CD4-positive, CD25-positive, alpha-beta regulatory T cell (primary cell): ENCODE measurements around the gene NPHS2. TPM values are rescaled to one million over a fixed set of nuclear protein-coding genes. Genes with fewer than 3 reads are reported as not detected.

Source experiments
- ATAC-seq, 2 donors: fragments of 150-1000 bp; cut with Tn5 transposase; one replicate each; pipeline ENCODE4 v1.10.0; 2021; ENCODE audit warnings: low read depth in 2 of 2, moderate number of reproducible peaks in 2 of 2, moderate library complexity in 1 of 2
- DNase-seq, 3 donors: peaks; one replicate each; pipeline versions ENCODE4 v3.0.0 to v3.0.0-alpha.2; 2012 to 2022; ENCODE audit warnings: mixed read lengths in 1 of 3
- H3K27ac ChIP-seq: one replicate; pipeline ENCODE4 v1.7.0; 2013; ENCODE audit warnings: mild to moderate bottlenecking, low read length; ENCODE audit not compliant: insufficient read depth, poor library complexity, severe bottlenecking
- H3K27me3 ChIP-seq: one replicate; pipeline ENCODE4 v1.7.0; 2013; ENCODE audit warnings: low read length; ENCODE audit not compliant: control insufficient read depth, insufficient read depth
- H3K36me3 ChIP-seq: one replicate; pipeline ENCODE4 v1.7.0; 2013; ENCODE audit warnings: mild to moderate bottlenecking, low read length, moderate library complexity; ENCODE audit not compliant: control insufficient read depth, insufficient read depth
- H3K4me1 ChIP-seq: 2 replicates; pipeline ENCODE4 v1.7.0; 2013; ENCODE audit warnings: mild to moderate bottlenecking, low read length; ENCODE audit not compliant: insufficient read depth, control insufficient read depth, poor library complexity, severe bottlenecking
- H3K4me3 ChIP-seq: one replicate; pipeline ENCODE4 v1.7.0; 2013; ENCODE audit warnings: low read depth, mild to moderate bottlenecking, low read length, moderate library complexity
- H3K9me3 ChIP-seq, 2 experiments: 1 replicate in 1 of 2; 2 replicates in 1 of 2; pipeline ENCODE4 v1.7.0; 2013; ENCODE audit warnings: low read length in 2 of 2, mild to moderate bottlenecking in 1 of 2, moderate library complexity in 1 of 2; ENCODE audit not compliant: control insufficient read depth in 2 of 2
- H3K27ac Mint-ChIP-seq, 3 donors: one replicate each; pipeline ENCODE4 v1.8.0; 2020 to 2022; ENCODE audit warnings: mild to moderate bottlenecking in 3 of 3, mixed read lengths in 3 of 3, moderate library complexity in 2 of 3
- H3K27me3 Mint-ChIP-seq: one replicate; pipeline ENCODE4 v1.8.0; 2022; ENCODE audit warnings: mild to moderate bottlenecking, mixed read lengths
- H3K36me3 Mint-ChIP-seq: one replicate; pipeline ENCODE4 v1.8.0; 2020; ENCODE audit warnings: mixed read lengths
- H3K4me1 Mint-ChIP-seq, 4 donors: one replicate each; pipeline ENCODE4 v1.8.0; 2020 to 2022; ENCODE audit warnings: mixed read lengths in 4 of 4, mild to moderate bottlenecking in 1 of 4
- H3K4me3 Mint-ChIP-seq, 4 donors: one replicate each; pipeline ENCODE4 v1.8.0; 2020 to 2022; ENCODE audit warnings: mild to moderate bottlenecking in 4 of 4, mixed read lengths in 4 of 4, moderate library complexity in 3 of 4
- H3K9me3 Mint-ChIP-seq, 7 donors: one replicate each; pipeline ENCODE4 v1.8.0; 2020 to 2022; ENCODE audit warnings: mixed read lengths in 7 of 7, mild to moderate bottlenecking in 3 of 7, moderate library complexity in 2 of 7
- polyA plus RNA-seq, 4 donors: library from polyadenylated mRNA; unstranded; fragments of 300-500 nt; fragmentation: Illumina TruSeq; gene quantifications; one replicate each; pipeline ENCODE4 v1.2.3, GENCODE V29; 2021
- total RNA-seq: library from RNA; stranded (reverse); gene quantifications from one replicate; pipeline ENCODE4 v1.2.3, GENCODE V29; 2022

The NPHS2 gene
- total and polyA plus RNA-seq, 5 donors from 2014 or later, result not detected

DNA sequence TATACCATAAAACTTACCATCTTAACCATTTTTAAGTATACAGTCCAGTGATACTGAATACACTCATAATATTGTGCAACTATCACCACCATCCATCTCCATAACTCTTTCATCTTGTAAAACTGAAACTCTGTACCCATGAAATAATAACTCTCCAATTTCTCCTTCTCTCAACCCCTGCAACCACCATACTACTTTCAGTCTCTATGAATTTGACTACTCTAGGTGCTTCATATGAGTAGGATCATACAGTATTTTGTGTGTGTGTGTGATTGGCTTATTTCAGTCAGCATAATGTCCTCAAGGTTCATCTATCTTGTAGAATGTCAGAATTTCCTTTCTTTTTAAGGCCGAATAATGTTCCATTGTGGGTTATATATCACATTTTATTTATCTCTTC lies 17.7 kb downstream of the NPHS2 start:
- Histone ChIP-seq H3K27me3 (peaks cover 3% of the 10 kb centered on the region), H3K4me3 (no peak overlapping the region), H3K9me3 (no peaks in the 10 kb centered on the region), H3K4me1 (no peaks in the 10 kb centered on the region), H3K36me3 (no peaks in the 10 kb centered on the region), H3K27ac (no peak overlapping the region)
- Mint-ChIP-seq H3K4me3 (no peak overlapping the region), H3K27me3 (no peaks in the 10 kb centered on the region), H3K4me1 (no peaks in the 10 kb centered on the region), H3K9me3 (peaks cover 0 to 3% (median 0%) of the 10 kb centered on the region in 7 donors), H3K27ac (no peak overlapping the region), H3K36me3 (no peaks in the 10 kb centered on the region)
- ATAC-seq (no peak), DNase-seq (no peak)

DNA sequence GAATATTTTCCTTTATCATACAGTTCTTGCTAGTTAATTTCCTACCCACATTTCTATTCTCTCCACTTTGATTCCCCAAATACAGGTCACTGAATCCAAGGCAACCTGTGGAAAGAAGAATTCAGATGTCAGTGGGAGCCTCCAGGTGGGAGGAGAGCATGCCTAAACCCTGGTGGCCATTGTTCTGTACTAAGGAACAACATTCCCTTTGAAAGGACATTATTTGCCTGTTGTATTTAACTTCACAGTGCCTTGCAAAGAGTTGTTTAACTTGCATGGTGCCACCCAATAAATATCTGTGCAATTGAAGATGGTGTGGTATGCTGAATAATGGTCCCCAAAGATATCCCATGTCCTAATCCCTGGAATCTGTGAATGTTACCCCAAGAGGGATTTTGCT lies 21.3 kb downstream of the NPHS2 start:
- ATAC-seq (no peak), DNase-seq (no peak)
- Mint-ChIP-seq H3K4me1 (no peaks in the 10 kb centered on the region), H3K27ac (no peak overlapping the region), H3K27me3 (no peaks in the 10 kb centered on the region), H3K4me3 (no peak overlapping the region), H3K36me3 (no peaks in the 10 kb centered on the region), H3K9me3 (peaks cover 0 to 3% (median 0%) of the 10 kb centered on the region in 7 donors)
- no peaks in the 10 kb centered on the region for H3K9me3 ChIP-seq
- no peaks in the 10 kb centered on the region for H3K36me3 ChIP-seq
- H3K4me3 ChIP-seq, result no peak overlapping the region
- no peaks in the 10 kb centered on the region for H3K27me3 ChIP-seq
- no peaks in the 10 kb centered on the region for H3K4me1 ChIP-seq
- H3K27ac ChIP-seq, result no peak overlapping the region

DNA sequence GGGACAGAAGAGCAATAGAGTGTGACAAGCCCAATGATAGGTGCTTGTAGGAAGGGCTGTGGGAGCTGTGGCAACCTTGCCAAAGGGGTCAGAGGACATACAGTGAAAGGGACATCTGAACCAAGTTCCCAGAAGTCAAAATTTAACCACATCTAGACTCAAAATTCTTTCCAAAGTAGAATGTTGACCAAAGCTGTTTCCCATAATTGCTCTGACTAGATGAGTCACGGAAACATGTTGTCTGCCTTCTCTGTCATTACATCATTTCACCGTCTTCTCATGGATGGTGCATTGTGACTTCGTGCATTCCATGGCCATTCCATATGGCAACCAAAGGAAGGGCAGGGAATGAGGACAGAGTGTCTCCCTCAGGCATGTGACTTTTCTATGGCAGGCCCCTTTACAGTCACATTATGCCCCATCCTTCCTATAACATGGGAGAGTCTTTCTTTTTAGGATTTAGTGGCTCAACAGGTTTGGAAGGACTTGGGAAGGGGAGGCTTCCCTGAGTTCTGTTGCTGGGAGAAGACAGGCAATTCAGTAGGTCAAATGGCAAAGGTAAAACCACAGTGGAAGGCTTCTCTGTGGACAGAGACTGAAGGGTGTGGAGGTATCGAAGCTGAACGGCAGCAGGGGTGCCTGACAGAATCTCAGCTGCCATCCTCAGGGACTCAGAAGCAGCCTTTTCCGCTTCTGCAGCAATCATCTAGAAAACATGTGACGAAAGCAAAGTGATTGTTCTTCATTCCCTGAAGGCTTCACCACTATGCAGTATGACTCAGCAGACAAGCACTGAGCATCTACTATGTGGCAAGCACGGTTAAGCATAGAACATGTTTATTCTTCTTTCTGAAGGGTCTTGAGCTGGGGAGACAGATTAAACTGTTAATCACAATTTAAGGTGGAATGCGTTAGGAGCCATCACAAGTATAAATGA lies 24.7 kb downstream of the NPHS2 start:
- H3K4me1 Mint-ChIP-seq, result no peaks in the 10 kb centered on the region
- no peak for ATAC-seq

DNA sequence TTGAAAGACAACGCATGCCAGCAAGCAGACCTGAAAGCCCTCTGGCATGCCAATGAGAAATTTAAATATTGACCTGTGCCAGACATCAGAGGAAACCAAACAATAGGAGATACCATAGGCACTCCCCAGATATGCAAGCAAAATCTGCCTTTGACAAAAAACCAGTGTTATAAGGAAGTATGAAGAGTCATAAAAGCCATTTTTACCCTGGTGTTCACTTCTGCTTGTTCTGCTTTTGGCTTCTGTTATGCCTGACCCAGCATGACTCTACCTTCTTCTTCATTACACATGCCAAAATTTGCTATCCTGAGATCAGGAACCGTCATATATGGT lies 26.4 kb downstream of the NPHS2 start:
- no peaks in the 10 kb centered on the region for H3K27me3 Mint-ChIP-seq
- H3K9me3 ChIP-seq, result no peaks in the 10 kb centered on the region
- H3K27me3 ChIP-seq, result no peaks in the 10 kb centered on the region
- H3K4me1 ChIP-seq, result no peaks in the 10 kb centered on the region
- DNase-seq (no peak), ATAC-seq (no peak)
- H3K27ac Mint-ChIP-seq, result no peak overlapping the region
- H3K4me1 Mint-ChIP-seq, result no peaks in the 10 kb centered on the region
- no peaks in the 10 kb centered on the region for H3K9me3 Mint-ChIP-seq
- H3K27ac ChIP-seq, result no peak overlapping the region
- H3K4me3 Mint-ChIP-seq, result no peak overlapping the region
- H3K4me3 ChIP-seq, result no peak overlapping the region
- H3K36me3 ChIP-seq, result no peaks in the 10 kb centered on the region
- no peaks in the 10 kb centered on the region for H3K36me3 Mint-ChIP-seq

More for the DNA sequence above, 24.7 kb downstream of the NPHS2 start:
- Histone ChIP-seq H3K27ac (no peak overlapping the region), H3K4me1 (no peaks in the 10 kb centered on the region), H3K4me3 (no peak overlapping the region), H3K9me3 (no peaks in the 10 kb centered on the region), H3K36me3 (no peaks in the 10 kb centered on the region), H3K27me3 (no peaks in the 10 kb centered on the region)
- H3K36me3 Mint-ChIP-seq, result no peaks in the 10 kb centered on the region
- no peak overlapping the region for H3K4me3 Mint-ChIP-seq
- no peaks in the 10 kb centered on the region for H3K9me3 Mint-ChIP-seq
- no peak overlapping the region for H3K27ac Mint-ChIP-seq
- no peak for DNase-seq
- no peaks in the 10 kb centered on the region for H3K27me3 Mint-ChIP-seq

DNA sequence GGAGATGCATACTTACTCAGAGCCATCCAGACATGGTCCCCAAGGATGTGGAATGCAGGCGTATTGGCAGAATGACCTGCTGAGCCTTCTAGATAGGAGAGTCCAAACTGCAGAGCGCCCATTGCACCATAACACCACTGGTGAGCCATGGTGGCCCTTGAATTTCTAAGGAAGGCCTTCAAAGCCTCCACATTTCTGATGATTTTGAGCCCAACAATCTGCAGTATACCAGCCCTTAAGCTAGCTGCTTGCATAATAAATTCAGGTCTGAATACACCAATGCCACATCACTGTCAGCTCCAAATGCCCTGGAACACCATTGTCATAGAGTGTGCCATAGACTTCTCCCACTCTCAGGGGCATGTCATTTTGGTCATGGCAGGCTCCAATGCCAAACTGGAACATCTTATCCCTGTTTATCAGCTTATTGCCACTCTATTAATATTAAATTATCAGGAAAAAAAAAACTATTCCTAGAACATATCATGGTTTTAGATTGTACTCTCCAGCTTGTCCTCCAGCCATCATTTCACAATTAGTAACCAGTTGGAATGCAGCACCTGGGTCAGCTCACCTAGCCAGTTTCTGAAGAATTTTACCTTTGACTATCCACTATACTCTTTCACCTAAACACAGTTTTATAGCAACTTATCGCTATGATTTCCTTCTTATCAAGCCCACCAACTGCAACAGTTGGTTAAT lies 26.9 kb downstream of the NPHS2 start:
- Histone ChIP-seq H3K4me1 (no peaks in the 10 kb centered on the region), H3K4me3 (no peak overlapping the region), H3K36me3 (no peaks in the 10 kb centered on the region), H3K27me3 (no peaks in the 10 kb centered on the region), H3K27ac (no peak overlapping the region), H3K9me3 (no peaks in the 10 kb centered on the region)
- Mint-ChIP-seq H3K9me3 (no peaks in the 10 kb centered on the region), H3K4me3 (no peak overlapping the region), H3K27me3 (no peaks in the 10 kb centered on the region), H3K4me1 (no peaks in the 10 kb centered on the region), H3K36me3 (no peaks in the 10 kb centered on the region), H3K27ac (no peak overlapping the region)
- DNase-seq (no peak), ATAC-seq (no peak)

DNA sequence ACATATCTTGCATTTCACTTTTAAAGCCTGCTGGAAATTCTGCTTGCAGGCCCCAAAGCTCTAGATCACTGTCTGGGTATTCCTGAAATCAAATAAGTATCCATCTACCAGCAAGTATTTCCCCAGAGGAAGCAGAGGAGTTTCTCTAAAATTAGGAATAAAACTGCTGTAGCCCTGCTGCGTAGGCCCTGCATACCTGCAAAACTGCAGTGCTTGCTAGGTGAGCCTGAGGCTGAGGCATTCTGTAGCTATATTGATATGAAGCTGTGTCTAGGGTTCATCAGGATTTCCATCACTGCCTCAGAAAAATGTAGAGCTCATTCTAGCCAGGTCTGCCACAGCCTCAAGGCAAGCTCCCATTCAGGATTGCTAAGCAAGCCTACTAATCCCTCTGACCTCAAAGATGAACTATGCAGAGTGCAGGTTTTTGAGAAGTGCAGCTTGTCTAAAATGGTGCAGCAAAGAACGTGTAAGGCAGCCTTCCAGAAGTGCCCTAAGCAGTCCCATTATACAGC lies 28.7 kb downstream of the NPHS2 start:
- H3K4me1 Mint-ChIP-seq, result no peaks in the 10 kb centered on the region
- DNase-seq (no peak), ATAC-seq (no peak)
- H3K4me3 Mint-ChIP-seq, result no peak overlapping the region
- Histone ChIP-seq H3K36me3 (no peaks in the 10 kb centered on the region), H3K27me3 (no peaks in the 10 kb centered on the region), H3K9me3 (no peaks in the 10 kb centered on the region), H3K27ac (no peak overlapping the region), H3K4me1 (no peaks in the 10 kb centered on the region), H3K4me3 (no peak overlapping the region)
- no peaks in the 10 kb centered on the region for H3K27me3 Mint-ChIP-seq
- no peak overlapping the region for H3K27ac Mint-ChIP-seq
- no peaks in the 10 kb centered on the region for H3K36me3 Mint-ChIP-seq
- H3K9me3 Mint-ChIP-seq, result peaks cover 0 to 1% (median 0%) of the 10 kb centered on the region in 7 donors

DNA sequence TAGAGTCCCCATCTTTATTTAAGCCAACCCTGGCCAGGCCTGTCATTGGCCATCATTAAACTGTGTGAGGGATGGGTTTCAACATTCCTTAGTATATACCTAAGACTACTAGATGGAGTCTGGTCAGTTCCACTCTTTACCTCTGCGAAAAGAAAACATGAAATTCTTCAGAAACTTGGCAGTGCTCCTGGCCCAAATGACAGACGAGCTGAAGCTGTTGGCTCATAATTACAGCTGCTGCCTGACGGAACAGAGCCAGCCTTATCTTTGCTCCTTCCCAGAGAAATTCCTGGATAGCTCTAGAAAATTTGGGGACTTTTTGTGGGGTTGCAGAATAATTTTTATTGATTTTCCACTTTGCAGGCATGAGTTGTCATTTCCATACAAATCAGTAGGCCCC lies 30.4 kb downstream of the NPHS2 start:
- H3K36me3 Mint-ChIP-seq, result no peaks in the 10 kb centered on the region

More for the DNA sequence above, 30.4 kb downstream of the NPHS2 start:
- H3K4me3 ChIP-seq, result no peak overlapping the region
- Mint-ChIP-seq H3K4me1 (no peaks in the 10 kb centered on the region), H3K4me3 (no peak overlapping the region), H3K27me3 (no peaks in the 10 kb centered on the region), H3K27ac (no peak overlapping the region), H3K9me3 (peaks cover 0 to 1% (median 0%) of the 10 kb centered on the region in 7 donors)
- H3K36me3 ChIP-seq, result no peaks in the 10 kb centered on the region
- H3K9me3 ChIP-seq, result no peaks in the 10 kb centered on the region
- no peaks in the 10 kb centered on the region for H3K4me1 ChIP-seq
- no peaks in the 10 kb centered on the region for H3K27me3 ChIP-seq
- DNase-seq (no peak), ATAC-seq (no peak)
- H3K27ac ChIP-seq, result no peak overlapping the region
